HG03196 (cell line): ENCODE measurements around the gene MDM4.
"Not testable (repeated sequence)": the region's sequence is repeated elsewhere in the genome, so short reads cannot be mapped to it uniquely, and the experiment has no call there.

Experiments
- ATAC-seq: cut with Tn5 transposase; IDR thresholded peaks from one replicate; pipeline ENCODE4 v1.9.1; 2021; ENCODE audit not compliant: unreplicated experiment

Gene MDM4

GRCh38 chr1:204513117-204513716 lies 3.0 kb upstream of the MDM4 start:
- ATAC-seq = peak; percentile 41

- no peak for ATAC-seq
These were observed 1.4 kb upstream of the MDM4 start for GRCh38 chr1:204514828-204515227.

GRCh38 chr1:204517382-204517781 lies 1.2 kb downstream of the MDM4 start:
- ATAC-seq = not testable (repeated sequence)

- ATAC-seq = peak; percentile 54
These were observed 4.9 kb downstream of the MDM4 start for GRCh38 chr1:204520834-204521709.

GRCh38 chr1:204521941-204522521 lies 5.8 kb downstream of the MDM4 start:
- not testable (repeated sequence) for ATAC-seq

GRCh38 chr1:204523605-204524215 lies 7.5 kb downstream of the MDM4 start:
- ATAC-seq = no peak

GRCh38 chr1:204524986-204525385 lies 8.8 kb downstream of the MDM4 start:
- ATAC-seq = no peak

- ATAC-seq = no peak
These were observed 12.0 kb downstream of the MDM4 start for GRCh38 chr1:204528241-204528640.

- ATAC-seq = no peak
These were observed 12.5 kb downstream of the MDM4 start for GRCh38 chr1:204528677-204529076.

GRCh38 chr1:204529371-204529895 lies 13.2 kb downstream of the MDM4 start:
- ATAC-seq = no peak

- ATAC-seq = peak; percentile 80
These were observed 14.7 kb downstream of the MDM4 start for GRCh38 chr1:204530932-204531331.

GRCh38 chr1:204532832-204533231 lies 16.6 kb downstream of the MDM4 start:
- ATAC-seq = no peak

GRCh38 chr1:204541626-204542025 lies 25.4 kb downstream of the MDM4 start:
- no peak for ATAC-seq

- peak; percentile 72 for ATAC-seq
These were observed 28.1 kb downstream of the MDM4 start for GRCh38 chr1:204544321-204544720.

- no peak for ATAC-seq
These were observed 29.0 kb downstream of the MDM4 start for GRCh38 chr1:204545202-204545601.

- ATAC-seq = no peak
These were observed 29.7 kb downstream of the MDM4 start for GRCh38 chr1:204545881-204546280.

GRCh38 chr1:204548265-204548664 lies 32.1 kb downstream of the MDM4 start:
- ATAC-seq = no peak

- ATAC-seq = no peak
These were observed 33.1 kb downstream of the MDM4 start for GRCh38 chr1:204549313-204549712.

GRCh38 chr1:204550926-204551325 lies 34.7 kb downstream of the MDM4 start:
- ATAC-seq = no peak

GRCh38 chr1:204556458-204557052 lies 40.3 kb downstream of the MDM4 start:
- no peak for ATAC-seq

- no peak for ATAC-seq
These were observed 42.3 kb downstream of the MDM4 start for GRCh38 chr1:204558467-204558866.
